RWPE2 (cell line): ENCODE measurements around the gene RNF31.

Experiments
- ATAC-seq: fragments of 200-7000 bp; cut with Tn5 transposase; 3 replicates; pipeline ENCODE4 v1.9.1; 2021; ENCODE audit warnings: low read depth
- DNase-seq: peaks from one replicate; pipeline ENCODE4 v3.0.0-alpha.2; 2020; ENCODE audit warnings: low spot score
- H3K27ac ChIP-seq: fragments of 450-650 bp; 2 replicates; pipeline ENCODE4 v1.5.1; 2017; ENCODE audit warnings: mild to moderate bottlenecking; ENCODE audit not compliant: poor library complexity, severe bottlenecking
- H3K27me3 ChIP-seq: fragments of 250-450 bp; sonication (Bioruptor Pico); 2 replicates; pipeline ENCODE4 v1.5.1; 2021; ENCODE audit warnings: mild to moderate bottlenecking, moderate library complexity; ENCODE audit not compliant: insufficient read depth, poor library complexity, severe bottlenecking
- H3K36me3 ChIP-seq: fragments of 250-450 bp; sonication (Bioruptor Pico); 2 replicates; pipeline ENCODE4 v1.5.1; 2020; ENCODE audit warnings: low read depth, mild to moderate bottlenecking, moderate library complexity
- H3K4me1 ChIP-seq: fragments of 250-450 bp; sonication (Bioruptor Pico); 2 replicates; pipeline ENCODE4 v1.5.1; 2021; ENCODE audit warnings: mild to moderate bottlenecking, moderate library complexity; ENCODE audit not compliant: insufficient read depth, poor library complexity, severe bottlenecking
- H3K4me3 ChIP-seq: fragments of 250-450 bp; sonication (Bioruptor Pico); 2 replicates; pipeline ENCODE4 v1.5.1; 2021; ENCODE audit warnings: mild to moderate bottlenecking, moderate library complexity; ENCODE audit not compliant: severe bottlenecking
- H3K9me3 ChIP-seq: fragments of 250-450 bp; sonication (Bioruptor Pico); 2 replicates; pipeline ENCODE4 v1.5.1; 2021; ENCODE audit warnings: mild to moderate bottlenecking, moderate library complexity; ENCODE audit not compliant: severe bottlenecking
- CTCF ChIP-seq: fragments of 450-650 bp; IDR thresholded peaks from one replicate; pipeline ENCODE4 v1.5.1; 2017; ENCODE audit warnings: mild to moderate bottlenecking, moderate library complexity; ENCODE audit not compliant: poor library complexity, severe bottlenecking

RNF31 gene

GRCh38 chr14:24131549-24131966 lies 15.7 kb upstream of the RNF31 start:
- TF ChIP-seq CTCF, result no peak
- H3K9me3 ChIP-seq, result no peaks in the 10 kb centered on the region
- DNase-seq (no peak), ATAC-seq (no peak)
- no peaks in the 10 kb centered on the region for H3K36me3 ChIP-seq
- H3K27me3 ChIP-seq, result no peaks in the 10 kb centered on the region
- H3K27ac ChIP-seq, result no peak overlapping the region
- no peak overlapping the region for H3K4me3 ChIP-seq
- H3K4me1 ChIP-seq, result peaks cover 5% of the 10 kb centered on the region

GRCh38 chr14:24132061-24132685 lies 15.1 kb upstream of the RNF31 start:
- peaks cover 5% of the 10 kb centered on the region for H3K4me1 ChIP-seq
- no peak overlapping the region for H3K27ac ChIP-seq
- ATAC-seq, result peak; percentile 4; the same call in 1 of the 3 replicates
- H3K36me3 ChIP-seq, result peaks cover 2% of the 10 kb centered on the region; the same call in 1 of the 2 replicates
- DNase-seq, result no peak
- no peak overlapping the region for H3K4me3 ChIP-seq
- no peak for TF ChIP-seq CTCF
- no peaks in the 10 kb centered on the region for H3K9me3 ChIP-seq
- H3K27me3 ChIP-seq, result no peaks in the 10 kb centered on the region

- no peak for DNase-seq
- Histone ChIP-seq H3K4me1 (peaks cover 5% of the 10 kb centered on the region), H3K27me3 (no peaks in the 10 kb centered on the region), H3K27ac (no peak overlapping the region), H3K4me3 (no peak overlapping the region), H3K36me3 (peaks cover 10% of the 10 kb centered on the region), H3K9me3 (no peaks in the 10 kb centered on the region)
- TF ChIP-seq CTCF, result no peak
- no peak for ATAC-seq
These were observed 14.3 kb upstream of the RNF31 start for GRCh38 chr14:24132976-24133375.

GRCh38 chr14:24133735-24134134 lies 13.6 kb upstream of the RNF31 start:
- ATAC-seq (no peak), DNase-seq (no peak)
- no peak overlapping the region for H3K4me3 ChIP-seq
- H3K9me3 ChIP-seq, result no peaks in the 10 kb centered on the region
- peaks cover 18% of the 10 kb centered on the region for H3K36me3 ChIP-seq
- TF ChIP-seq CTCF, result no peak
- H3K27ac ChIP-seq, result no peak overlapping the region
- H3K4me1 ChIP-seq, result peaks cover 5% of the 10 kb centered on the region
- no peaks in the 10 kb centered on the region for H3K27me3 ChIP-seq

GRCh38 chr14:24135584-24135833 lies 11.8 kb upstream of the RNF31 start:
- ATAC-seq (no peak), DNase-seq (no peak)
- Histone ChIP-seq H3K36me3 (peaks cover 33% of the 10 kb centered on the region), H3K9me3 (no peaks in the 10 kb centered on the region), H3K27me3 (no peaks in the 10 kb centered on the region), H3K4me1 (peaks cover 10% of the 10 kb centered on the region), H3K4me3 (peak overlapping the region; percentile 88), H3K27ac (peak overlapping the region; percentile 47)
- no peak for TF ChIP-seq CTCF
